D721Med (cell line): ENCODE data around the gene LZTS3.
"Not testable (repeated sequence)": the region's sequence is repeated elsewhere in the genome, so short reads cannot be mapped to it uniquely, and the experiment has no call there.

Source experiments
- DNase-seq: peaks from one replicate; pipeline ENCODE4 v3.0.0; 2011; ENCODE audit warnings: low spot score; ENCODE audit not compliant: insufficient read length
- FAIRE-seq: peaks from 2 replicates; lab custom pipeline; 2011; peaks lifted over from hg19 to GRCh38; lab: Jason Lieb, UNC
- TF ChIP-seq, protein P1 (sequence below): IDR thresholded peaks from 2 replicates; pipeline ENCODE4 v1.5.1; 2012; ENCODE audit warnings: mild to moderate bottlenecking, control low read depth; ENCODE audit not compliant: insufficient read depth; ENCODE audit errors: missing control alignments

The LZTS3 gene

DNA sequence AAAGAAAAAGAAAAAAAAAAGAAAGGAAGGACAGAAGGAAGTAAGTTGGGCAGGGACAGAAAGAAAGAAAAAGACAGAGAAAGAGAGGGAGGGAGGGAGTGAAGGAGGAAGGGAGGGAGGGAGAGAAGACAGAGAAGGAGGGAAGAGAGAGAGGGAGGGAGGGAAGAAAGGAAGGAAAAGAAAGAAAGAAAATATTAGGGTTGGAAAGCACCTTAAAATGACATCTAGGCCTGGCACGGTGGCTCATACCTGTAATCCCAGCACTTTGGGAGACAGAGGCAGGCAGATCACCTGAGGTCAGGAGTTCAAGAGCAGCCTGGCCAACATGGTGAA, 46.9 kb downstream of the LZTS3 start:
- TF ChIP-seq, protein P1, sequence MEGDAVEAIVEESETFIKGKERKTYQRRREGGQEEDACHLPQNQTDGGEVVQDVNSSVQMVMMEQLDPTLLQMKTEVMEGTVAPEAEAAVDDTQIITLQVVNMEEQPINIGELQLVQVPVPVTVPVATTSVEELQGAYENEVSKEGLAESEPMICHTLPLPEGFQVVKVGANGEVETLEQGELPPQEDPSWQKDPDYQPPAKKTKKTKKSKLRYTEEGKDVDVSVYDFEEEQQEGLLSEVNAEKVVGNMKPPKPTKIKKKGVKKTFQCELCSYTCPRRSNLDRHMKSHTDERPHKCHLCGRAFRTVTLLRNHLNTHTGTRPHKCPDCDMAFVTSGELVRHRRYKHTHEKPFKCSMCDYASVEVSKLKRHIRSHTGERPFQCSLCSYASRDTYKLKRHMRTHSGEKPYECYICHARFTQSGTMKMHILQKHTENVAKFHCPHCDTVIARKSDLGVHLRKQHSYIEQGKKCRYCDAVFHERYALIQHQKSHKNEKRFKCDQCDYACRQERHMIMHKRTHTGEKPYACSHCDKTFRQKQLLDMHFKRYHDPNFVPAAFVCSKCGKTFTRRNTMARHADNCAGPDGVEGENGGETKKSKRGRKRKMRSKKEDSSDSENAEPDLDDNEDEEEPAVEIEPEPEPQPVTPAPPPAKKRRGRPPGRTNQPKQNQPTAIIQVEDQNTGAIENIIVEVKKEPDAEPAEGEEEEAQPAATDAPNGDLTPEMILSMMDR: no peak
- FAIRE-seq (no peak), DNase-seq (no peak)

DNA sequence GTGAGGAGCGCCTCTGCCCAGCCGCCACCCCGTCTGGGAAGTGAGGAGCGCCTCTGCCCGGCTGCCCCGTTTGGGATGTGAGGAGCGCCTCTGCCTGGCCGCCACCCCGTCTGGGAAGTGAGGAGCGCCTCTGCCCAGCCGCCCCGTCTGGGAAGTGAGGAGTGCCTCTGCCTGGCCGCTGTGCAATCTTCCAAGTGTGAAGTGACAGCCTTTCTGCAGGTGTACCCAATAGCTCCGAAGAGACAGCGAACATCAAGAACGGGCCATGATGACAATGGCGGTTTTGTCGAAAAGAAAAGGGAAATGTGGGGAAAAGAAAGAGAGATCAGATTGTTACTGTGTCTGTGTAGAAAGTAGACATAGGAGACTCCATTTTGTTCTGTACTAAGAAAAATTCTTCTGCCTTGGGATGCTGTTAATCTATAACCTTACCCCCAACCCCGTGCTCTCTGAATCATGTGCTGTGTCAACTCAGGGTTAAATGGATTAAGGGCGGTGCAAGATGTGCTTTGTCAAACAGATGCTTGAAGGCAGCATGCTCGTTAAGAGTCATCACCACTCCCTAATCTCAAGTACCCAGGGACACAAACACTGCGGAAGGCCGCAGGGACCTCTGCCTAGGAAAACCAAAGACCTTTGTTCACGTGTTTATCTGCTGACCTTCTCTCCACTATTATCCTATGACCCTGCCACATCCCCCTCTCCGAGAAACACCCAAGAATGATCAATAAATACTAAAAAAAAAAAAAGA, 47.4 kb downstream of the LZTS3 start:
- not testable (repeated sequence) for FAIRE-seq, DNase-seq

DNA sequence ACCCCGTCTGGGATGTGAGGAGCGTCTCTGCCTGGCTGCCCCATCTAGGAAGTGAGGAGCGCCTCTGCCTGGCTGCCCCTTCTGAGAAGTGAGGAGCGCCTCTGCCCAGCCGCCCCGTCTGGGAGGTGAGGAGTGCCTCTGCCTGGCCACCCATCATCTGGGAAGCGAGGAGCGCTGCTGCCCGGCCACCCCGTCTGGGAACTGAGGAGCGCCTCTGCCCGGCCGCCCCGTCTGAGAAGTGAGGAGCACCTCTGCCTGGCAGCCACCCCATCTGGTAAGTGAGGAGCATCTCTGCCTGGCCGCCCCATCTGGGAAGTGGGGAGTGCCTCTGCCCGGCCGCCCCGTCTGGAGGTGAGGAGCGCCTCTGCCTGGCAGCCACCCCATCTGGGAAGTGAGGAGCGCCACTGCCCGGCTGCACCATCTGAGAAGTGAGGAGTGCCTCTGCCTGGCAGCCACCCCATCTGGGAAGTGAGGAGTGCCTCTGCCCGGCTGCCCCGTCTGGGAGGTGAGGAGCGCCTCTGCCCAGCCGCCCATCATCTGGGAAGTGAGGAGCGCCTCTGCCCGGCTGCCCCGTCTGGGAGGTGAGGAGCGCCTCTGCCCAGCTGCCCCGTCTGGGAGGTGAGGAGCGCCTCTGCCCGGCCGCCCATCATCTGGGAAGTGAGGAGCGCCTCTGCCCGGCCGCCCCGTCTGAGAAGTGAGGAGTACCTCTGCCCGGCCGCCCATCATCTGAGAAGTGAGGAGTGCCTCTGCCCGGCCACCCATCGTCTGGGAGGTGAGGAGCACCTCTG, 48.4 kb downstream of the LZTS3 start:
- FAIRE-seq: not testable (repeated sequence)

DNA sequence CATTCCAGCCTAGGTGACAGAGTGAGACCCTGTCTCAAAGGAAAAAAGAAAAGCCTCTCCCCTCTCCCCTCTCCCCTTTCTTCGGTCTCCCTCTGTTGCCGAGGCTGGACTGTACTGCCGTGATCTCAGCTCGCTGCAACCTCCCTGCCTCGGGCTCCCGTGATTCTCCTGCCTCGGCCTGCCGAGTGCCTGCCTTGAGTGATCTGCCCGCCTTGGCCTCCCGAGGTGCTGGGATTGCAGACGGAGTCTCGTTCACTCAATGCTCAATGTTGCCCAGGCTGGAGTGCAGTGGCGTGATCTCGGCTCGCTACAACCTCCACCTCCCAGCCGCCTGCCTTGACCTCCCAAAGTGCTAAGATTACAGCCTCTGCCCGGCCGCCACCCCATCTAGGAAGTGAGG, 49.2 kb downstream of the LZTS3 start:
- FAIRE-seq, DNase-seq: not testable (repeated sequence)

More for the DNA sequence above, 48.4 kb downstream of the LZTS3 start:
- not testable (repeated sequence) for DNase-seq

DNA sequence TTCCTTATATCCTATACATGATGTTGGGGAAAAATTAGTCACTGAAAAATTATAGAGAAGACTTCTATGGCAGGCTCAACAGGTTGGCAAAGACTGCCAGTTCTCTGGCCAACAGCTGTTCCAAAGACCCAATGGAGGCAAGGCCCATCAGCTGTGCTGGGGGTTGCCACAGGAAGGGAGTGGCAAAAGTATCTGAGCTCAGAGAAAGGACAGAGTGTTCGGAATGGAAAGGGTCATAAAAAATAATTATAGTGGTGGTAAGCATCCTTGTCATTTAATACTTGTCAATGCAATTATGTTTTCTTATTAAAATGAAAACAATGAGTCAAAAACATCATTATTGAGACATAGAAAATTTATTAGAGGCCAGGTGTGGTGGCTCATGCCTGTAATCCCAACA, 49.8 kb downstream of the LZTS3 start:
- TF ChIP-seq, protein P1: no peak
- DNase-seq (no peak), FAIRE-seq (no peak)

DNA sequence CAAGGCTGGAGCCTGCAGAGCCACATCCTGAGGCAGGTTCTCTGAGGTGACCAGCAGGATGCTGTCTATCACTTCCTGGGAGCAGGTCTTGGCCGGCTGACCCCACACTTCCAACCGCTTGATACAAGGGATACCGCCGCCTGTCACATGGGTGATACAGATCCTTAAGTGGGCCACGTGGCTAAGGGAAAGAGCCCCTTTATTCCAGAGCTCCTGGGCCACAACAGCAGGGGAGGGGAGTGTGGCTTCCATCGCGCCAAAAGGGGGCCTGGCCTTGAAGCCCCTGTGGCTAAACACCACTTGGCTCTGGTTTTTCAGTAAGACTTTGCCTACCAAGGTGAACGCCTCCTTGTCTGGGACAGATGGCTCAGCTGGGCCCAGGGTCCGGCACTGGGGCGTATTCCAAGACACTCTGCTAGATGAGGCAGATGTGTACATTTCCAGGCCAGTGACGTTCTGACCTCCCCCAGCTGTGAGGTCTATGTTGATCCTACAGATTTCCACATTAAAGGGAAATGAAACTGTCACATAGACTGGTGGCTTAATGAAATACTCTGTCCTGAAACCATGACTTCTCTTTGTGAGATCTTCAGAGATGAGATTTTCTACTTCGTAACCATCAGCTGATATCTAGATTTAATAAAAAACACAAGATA, 51.3 kb downstream of the LZTS3 start:
- DNase-seq: no peak

DNA sequence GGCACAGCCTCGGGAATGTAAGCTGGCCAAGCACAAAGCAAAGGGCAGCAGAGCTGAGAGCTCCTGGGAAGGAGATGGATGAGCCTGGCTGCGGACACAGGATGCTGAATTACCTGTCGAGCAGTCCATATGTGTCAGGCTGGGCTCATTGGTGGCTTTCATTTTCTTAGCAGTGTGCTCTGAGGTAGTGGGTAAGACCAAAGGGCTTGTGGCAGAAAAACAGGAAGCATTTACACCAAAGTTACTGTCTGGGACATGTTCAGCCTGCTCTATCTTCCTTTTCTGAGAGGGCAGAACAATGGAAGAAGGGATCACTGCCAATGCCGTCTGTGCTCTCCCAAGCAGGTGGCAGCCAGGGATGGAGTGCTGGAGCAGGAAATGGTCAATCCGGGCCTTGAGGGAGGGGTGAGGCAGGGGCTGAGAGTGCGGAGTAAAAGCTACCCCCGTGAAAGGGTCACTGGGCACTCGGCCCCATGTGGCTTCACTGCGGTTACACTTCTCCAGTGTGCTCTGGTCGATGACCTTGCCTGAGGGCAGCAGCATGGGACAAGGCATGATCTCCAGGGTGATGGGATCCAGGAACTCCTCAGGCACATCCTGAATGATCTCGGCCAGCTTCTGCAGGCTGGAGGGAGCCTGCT, 52.0 kb downstream of the LZTS3 start:
- no peak for FAIRE-seq
- TF ChIP-seq, protein P1: no peak
- no peak for DNase-seq

More for the DNA sequence above, 51.3 kb downstream of the LZTS3 start:
- FAIRE-seq: no peak
- TF ChIP-seq, protein P1: no peak

DNA sequence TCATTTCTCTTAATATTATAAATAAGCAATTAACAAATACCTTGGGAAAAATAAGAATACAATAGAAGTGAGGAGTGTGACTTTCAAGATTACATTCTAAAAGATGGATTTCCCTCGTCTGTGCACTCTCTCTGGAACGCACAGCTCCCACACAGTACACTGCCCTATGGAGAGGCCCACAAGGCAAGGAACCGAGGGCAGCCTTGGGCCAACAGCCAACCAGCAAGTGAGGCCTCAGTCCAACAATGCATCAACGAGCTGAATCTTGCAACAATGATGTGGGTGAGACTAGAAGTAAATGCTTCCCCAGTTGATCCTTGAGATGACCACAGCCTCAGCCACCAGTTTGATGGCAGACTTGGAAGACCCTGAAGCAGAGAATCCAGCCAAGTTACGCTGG, 54.3 kb downstream of the LZTS3 start:
- FAIRE-seq (no peak), DNase-seq (no peak)

More for the DNA sequence above, 54.3 kb downstream of the LZTS3 start:
- TF ChIP-seq, protein P1: no peak
